Activated T-helper 1 cell treated with Interleukin-2 at 50 U/mL for 16 hours (primary cell): ENCODE measurements around the gene DOCK2.
"Not testable (repeated sequence)": the region's sequence is repeated elsewhere in the genome, so short reads cannot be mapped to it uniquely, and the experiment has no call there.

Experiments
- DNase-seq: peaks from one replicate; pipeline ENCODE4 v3.0.0-alpha.2; 2020; ENCODE audit warnings: low read depth

The DOCK2 gene

GRCh38 chr5:169945831-169946261 is 308.8 kb downstream of the DOCK2 start:
- DNase-seq, result no peak

GRCh38 chr5:169946743-169947295 is 309.7 kb downstream of the DOCK2 start:
- no peak for DNase-seq

- DNase-seq, result no peak
Measured at GRCh38 chr5:169950333-169950732, 313.3 kb downstream of the DOCK2 start.

GRCh38 chr5:169953196-169953595 is 316.1 kb downstream of the DOCK2 start:
- not testable (repeated sequence) for DNase-seq

- DNase-seq, result no peak
Measured at GRCh38 chr5:169954786-169955185, 317.7 kb downstream of the DOCK2 start.

- no peak for DNase-seq
Measured at GRCh38 chr5:169956126-169956525, 319.1 kb downstream of the DOCK2 start.

- no peak for DNase-seq
Measured at GRCh38 chr5:169956756-169957155, 319.7 kb downstream of the DOCK2 start.

GRCh38 chr5:169958278-169958677 is 321.2 kb downstream of the DOCK2 start:
- no peak for DNase-seq

GRCh38 chr5:169960659-169961058 is 323.6 kb downstream of the DOCK2 start:
- no peak for DNase-seq

GRCh38 chr5:169964246-169964645 is 327.2 kb downstream of the DOCK2 start:
- no peak for DNase-seq

GRCh38 chr5:169970339-169970738 is 333.3 kb downstream of the DOCK2 start:
- DNase-seq, result no peak

GRCh38 chr5:169970911-169971765 is 334.1 kb downstream of the DOCK2 start:
- no peak for DNase-seq

GRCh38 chr5:169971780-169972179 is 334.7 kb downstream of the DOCK2 start:
- DNase-seq, result no peak

GRCh38 chr5:169973056-169973455 is 336.0 kb downstream of the DOCK2 start:
- DNase-seq, result no peak

- no peak for DNase-seq
Measured at GRCh38 chr5:169974121-169974770, 337.2 kb downstream of the DOCK2 start.

- DNase-seq, result no peak
Measured at GRCh38 chr5:169978714-169979113, 341.6 kb downstream of the DOCK2 start.

GRCh38 chr5:169979871-169980270 is 342.8 kb downstream of the DOCK2 start:
- DNase-seq, result no peak

- no peak for DNase-seq
Measured at GRCh38 chr5:169980418-169981053, 343.5 kb downstream of the DOCK2 start, which contains the start of gene INSYN2B. INSYN2B (minus strand) TSS chr5:169980495; CDS start chr5:169883898, 96,597 bp downstream.

GRCh38 chr5:169988206-169988605 is 351.1 kb downstream of the DOCK2 start:
- DNase-seq, result no peak

GRCh38 chr5:169988947-169989346 is 351.9 kb downstream of the DOCK2 start:
- DNase-seq, result no peak

- no peak for DNase-seq
Measured at GRCh38 chr5:169989365-169989764, 352.3 kb downstream of the DOCK2 start.

- DNase-seq, result no peak
Measured at GRCh38 chr5:169991115-169991869, 354.2 kb downstream of the DOCK2 start.
